Measurements from ENCODE around the gene CACNB2.

- TF ChIP-seq POLR2AphosphoS5 (IDR thresholded peaks at IDR 0.05; ENCODE audit: low read length) (no peak), GABPA (IDR thresholded peaks at IDR 0.05; ENCODE audit: low read depth) (no peak), MLLT1 (IDR thresholded peaks at IDR 0.05) (no peak), MEF2A (IDR thresholded peaks at IDR 0.05; ENCODE audit: insufficient read depth, low read depth, low read length) (no peak), JUND (IDR thresholded peaks at IDR 0.05; ENCODE audit: low read depth, low read length) (no peak), YY1 (IDR thresholded peaks at IDR 0.05; ENCODE audit: low read depth, low read length) (no peak), CTCF (IDR thresholded peaks at IDR 0.05 in 2 of 3, conservative IDR thresholded peaks at IDR 0.05 in 1 of 3; ENCODE audit: control insufficient read depth in 2 of 3, extremely low read depth in 1 of 3, insufficient read depth in 1 of 3, low read depth in 3 of 3, low read length in 3 of 3) (no peak), ZBTB33 (IDR thresholded peaks at IDR 0.05) (no peak), CHD4 (IDR thresholded peaks at IDR 0.05) (no peak), ETV6 (conservative IDR thresholded peaks at IDR 0.05 in 1 of 2, IDR thresholded peaks at IDR 0.05 in 1 of 2; ENCODE audit: borderline replicate concordance in 1 of 2, low read depth in 1 of 2) (no peak), MAX (IDR thresholded peaks at IDR 0.05; ENCODE audit: low read depth, low read length) (no peak), NR2C2 (IDR thresholded peaks at IDR 0.05; ENCODE audit: borderline replicate concordance, control insufficient read depth, insufficient read length, low read depth) (no peak)
These were observed 210.1 kb downstream of the CACNB2 start for GRCh38 chr10:18350340-18350739.

Measured in GM12878 (cell line).